HCT116 (cell line): ENCODE measurements around the gene DOCK2. TPM values are rescaled to one million over a fixed set of nuclear protein-coding genes. Genes with fewer than 3 reads are reported as not detected.

Experiments used
- ATAC-seq: fragments of 200-7000 bp; cut with Tn5 transposase; 2 replicates; pipeline ENCODE4 v1.9.1; 2020; ENCODE audit warnings: mild to moderate bottlenecking, moderate library complexity
- BruUV-seq: library from RNA; stranded (reverse); fragments of 400-500 nt; replicated peaks from 2 replicates; lab custom pipeline; 2021; lab: Mats Ljungman, UMichigan
- CTCF ChIA-PET: fragments of 300-600 bp; sonication (Branson Sonifier 250); formaldehyde crosslinking; loops from one replicate; lab custom pipeline; 2021; ENCODE audit warnings: antibody characterized with exemption; lab: Charles Lee
- POLR2A ChIA-PET: fragments of 300-600, 350-600 bp; sonication (Branson Sonifier 250); formaldehyde crosslinking; loops from one replicate; lab custom pipeline; 2021; ENCODE audit warnings: antibody characterized with exemption; lab: Charles Lee
- RAD21 ChIA-PET, 2 experiments: fragments of 300-600 bp; sonication (Branson Sonifier 250); formaldehyde crosslinking; loops; one replicate each; lab custom pipeline; 2023; ENCODE audit warnings: low total read pairs in 2 of 2; ENCODE audit not compliant: uncharacterized antibody in 2 of 2, unreplicated experiment in 2 of 2, low non-redundant PET in 1 of 2; lab: Charles Lee
- DNase-seq: peaks from one replicate; pipeline ENCODE4 v3.0.0-alpha.2; 2010; ENCODE audit warnings: low read depth, low spot score
- H2AFZ ChIP-seq: fragments of 200-600 bp; shearing (Covaris generic), sonication (generic); 2 replicates; pipeline ENCODE4 v1.6.1; 2017; ENCODE audit warnings: low read depth, mixed run types, mixed read lengths, antibody characterized with exemption, low read length; ENCODE audit not compliant: poor library complexity, severe bottlenecking
- H3K27ac ChIP-seq: 2 replicates; pipeline ENCODE4 v1.5.1; 2012; ENCODE audit warnings: low read depth, low read length
- H3K27me3 ChIP-seq: fragments of 200-600 bp; sonication (generic); 2 replicates; pipeline ENCODE4 v1.6.1; 2016; ENCODE audit warnings: mixed run types, low read length, mixed read lengths; ENCODE audit not compliant: insufficient read depth
- H3K36me3 ChIP-seq, 2 experiments: fragments of 200-500 bp in 1 of 2; fragments of 200-600 bp in 1 of 2; sonication (Bioruptor generic) in 1 of 2; sonication (generic) in 1 of 2; 2 replicates each; pipeline versions ENCODE4 v1.5.1 to v1.6.1; 2014 to 2016; ENCODE audit warnings: low read length in 2 of 2, inconsistent platforms in 1 of 2, mixed read lengths in 1 of 2, mixed run types in 1 of 2; ENCODE audit not compliant: insufficient read depth in 2 of 2, control insufficient read depth in 1 of 2
- H3K4me1 ChIP-seq, 2 experiments: fragments of 200-600 bp in 1 of 2; sonication (generic) in 1 of 2; 2 replicates each; pipeline versions ENCODE4 v1.5.1 to v1.6.1; 2012 to 2017; ENCODE audit warnings: low read length in 2 of 2, inconsistent platforms in 1 of 2, mild to moderate bottlenecking in 1 of 2, mixed read lengths in 1 of 2, mixed run types in 1 of 2, moderate library complexity in 1 of 2; ENCODE audit not compliant: insufficient read depth in 2 of 2, control insufficient read depth in 1 of 2
- H3K4me2 ChIP-seq: fragments of 200-600 bp; sonication (generic); 2 replicates; pipeline ENCODE4 v1.6.1; 2017; ENCODE audit warnings: mixed run types, low read length, mixed read lengths
- H3K4me3 ChIP-seq, 2 experiments: fragments of 200-600 bp in 1 of 2; sonication (generic) in 1 of 2; replicated peaks in 1 of 2; 2 replicates each; pipeline ENCODE4 v1.5.1; 2011 to 2016; ENCODE audit warnings: low read length in 2 of 2, control low read depth in 1 of 2, low read depth in 1 of 2, mild to moderate bottlenecking in 1 of 2, mixed read lengths in 1 of 2, mixed run types in 1 of 2
- H3K79me2 ChIP-seq: fragments of 200-600 bp; sonication (generic); 2 replicates; pipeline ENCODE4 v1.6.1; 2017; ENCODE audit warnings: mild to moderate bottlenecking, mixed run types, low read length, moderate library complexity, mixed read lengths; ENCODE audit not compliant: insufficient read depth
- H3K9ac ChIP-seq: fragments of 200-600 bp; sonication (generic); 2 replicates; pipeline ENCODE4 v1.6.1; 2016; ENCODE audit warnings: low read length, mixed read lengths
- H3K9me2 ChIP-seq: fragments of 200-600 bp; sonication (generic), shearing (Covaris generic); 2 replicates; pipeline ENCODE4 v1.6.1; 2017; ENCODE audit warnings: mixed run types, mild to moderate bottlenecking, moderate library complexity; ENCODE audit not compliant: insufficient read depth
- H3K9me3 ChIP-seq, 2 experiments: fragments of 200-500 bp in 1 of 2; fragments of 200-600 bp in 1 of 2; sonication (Bioruptor generic) in 1 of 2; sonication (generic) in 1 of 2; 2 replicates each; pipeline ENCODE4 v1.6.1; 2014 to 2017; ENCODE audit warnings: low read length in 2 of 2, mixed read lengths in 2 of 2, inconsistent platforms in 1 of 2, low read depth in 1 of 2, mild to moderate bottlenecking in 1 of 2, mixed run types in 1 of 2, moderate library complexity in 1 of 2; ENCODE audit not compliant: control insufficient read depth in 1 of 2, insufficient read depth in 1 of 2
- H4K20me1 ChIP-seq: fragments of 200-600 bp; sonication (generic), shearing (Covaris generic); 2 replicates; pipeline ENCODE4 v1.6.1; 2017; ENCODE audit warnings: mixed run types, mild to moderate bottlenecking, moderate library complexity; ENCODE audit not compliant: insufficient read depth
- CTCF ChIP-seq, 3 experiments: fragments of 200-600 bp in 1 of 3; sonication (generic) in 1 of 3; IDR thresholded peaks in 2 of 3; conservative IDR thresholded peaks in 1 of 3; 2 replicates each; pipeline ENCODE4 v1.5.1; 2012 to 2017; ENCODE audit warnings: low read depth in 2 of 3, low read length in 2 of 3, antibody characterized with exemption in 1 of 3, borderline replicate concordance in 1 of 3, control low read depth in 1 of 3, mild to moderate bottlenecking in 1 of 3, mixed read lengths in 1 of 3, mixed run types in 1 of 3, moderate library complexity in 1 of 3; ENCODE audit not compliant: insufficient read depth in 1 of 3
- ELF1 ChIP-seq: IDR thresholded peaks from 2 replicates; pipeline ENCODE4 v1.6.1; 2012; ENCODE audit warnings: low read depth, borderline replicate concordance
- EZH2phosphoT487 ChIP-seq: fragments of 200-600 bp; IDR thresholded peaks from 2 replicates; pipeline ENCODE4 v1.6.1; 2018; ENCODE audit warnings: antibody characterized with exemption, borderline replicate concordance
- FOSL1 ChIP-seq: IDR thresholded peaks from 2 replicates; pipeline ENCODE4 v1.6.1; 2012; ENCODE audit warnings: low read depth
- RAD21 ChIP-seq: IDR thresholded peaks from 2 replicates; pipeline ENCODE4 v1.6.1; 2012; ENCODE audit warnings: low read depth, mild to moderate bottlenecking
- ZNF274 ChIP-seq: fragments of 200-500 bp; sonication (Bioruptor generic); IDR thresholded peaks from 2 replicates; pipeline ENCODE4 v1.6.1; 2014; ENCODE audit warnings: mild to moderate bottlenecking, low read depth, low read length, inconsistent platforms
- intact Hi-C: fragments of 100-400 bp; cut with micrococcal nuclease; formaldehyde crosslinking; loops from 2 replicates; pipeline ENCODE4 v1.10.0; 2022
- total RNA-seq: library from RNA; stranded (reverse); gene quantifications from one replicate; pipeline ENCODE4 v1.2.1, GENCODE V29; 2021; ENCODE audit not compliant: unreplicated experiment
- TF ChIP-seq, protein P1 (sequence below): IDR thresholded peaks from 2 replicates; pipeline ENCODE4 v1.6.1; 2012; ENCODE audit warnings: low read depth
- TF ChIP-seq, protein P2 (sequence below): IDR thresholded peaks from 2 replicates; pipeline ENCODE4 v1.6.1; 2012
- TF ChIP-seq, protein P3 (sequence below): IDR thresholded peaks from 2 replicates; pipeline ENCODE4 v1.6.1; 2011; ENCODE audit warnings: mild to moderate bottlenecking, low read length, moderate library complexity; ENCODE audit not compliant: insufficient replicate concordance; ENCODE audit errors: extremely low read depth

DOCK2 gene
- total RNA-seq, 1 experiment from 2014 or later, result 0.89 TPM

GRCh38 chr5:169831331-169831730 is 194.3 kb downstream of the DOCK2 start:
- H3K9ac ChIP-seq, result no peak overlapping the region
- TF ChIP-seq, protein P1, sequence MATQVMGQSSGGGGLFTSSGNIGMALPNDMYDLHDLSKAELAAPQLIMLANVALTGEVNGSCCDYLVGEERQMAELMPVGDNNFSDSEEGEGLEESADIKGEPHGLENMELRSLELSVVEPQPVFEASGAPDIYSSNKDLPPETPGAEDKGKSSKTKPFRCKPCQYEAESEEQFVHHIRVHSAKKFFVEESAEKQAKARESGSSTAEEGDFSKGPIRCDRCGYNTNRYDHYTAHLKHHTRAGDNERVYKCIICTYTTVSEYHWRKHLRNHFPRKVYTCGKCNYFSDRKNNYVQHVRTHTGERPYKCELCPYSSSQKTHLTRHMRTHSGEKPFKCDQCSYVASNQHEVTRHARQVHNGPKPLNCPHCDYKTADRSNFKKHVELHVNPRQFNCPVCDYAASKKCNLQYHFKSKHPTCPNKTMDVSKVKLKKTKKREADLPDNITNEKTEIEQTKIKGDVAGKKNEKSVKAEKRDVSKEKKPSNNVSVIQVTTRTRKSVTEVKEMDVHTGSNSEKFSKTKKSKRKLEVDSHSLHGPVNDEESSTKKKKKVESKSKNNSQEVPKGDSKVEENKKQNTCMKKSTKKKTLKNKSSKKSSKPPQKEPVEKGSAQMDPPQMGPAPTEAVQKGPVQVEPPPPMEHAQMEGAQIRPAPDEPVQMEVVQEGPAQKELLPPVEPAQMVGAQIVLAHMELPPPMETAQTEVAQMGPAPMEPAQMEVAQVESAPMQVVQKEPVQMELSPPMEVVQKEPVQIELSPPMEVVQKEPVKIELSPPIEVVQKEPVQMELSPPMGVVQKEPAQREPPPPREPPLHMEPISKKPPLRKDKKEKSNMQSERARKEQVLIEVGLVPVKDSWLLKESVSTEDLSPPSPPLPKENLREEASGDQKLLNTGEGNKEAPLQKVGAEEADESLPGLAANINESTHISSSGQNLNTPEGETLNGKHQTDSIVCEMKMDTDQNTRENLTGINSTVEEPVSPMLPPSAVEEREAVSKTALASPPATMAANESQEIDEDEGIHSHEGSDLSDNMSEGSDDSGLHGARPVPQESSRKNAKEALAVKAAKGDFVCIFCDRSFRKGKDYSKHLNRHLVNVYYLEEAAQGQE, result no peak
- TF ChIP-seq CTCF (IDR thresholded peaks at IDR 0.05 in 2 of 3, conservative IDR thresholded peaks at IDR 0.05 in 1 of 3; ENCODE audit: borderline replicate concordance in 1 of 3, insufficient read depth in 1 of 3, low read depth in 2 of 3, low read length in 2 of 3) (no peak), EZH2phosphoT487 (no peak), ELF1 (no peak), RAD21 (no peak), FOSL1 (no peak), ZNF274 (no peak)
- TF ChIP-seq, protein P2, sequence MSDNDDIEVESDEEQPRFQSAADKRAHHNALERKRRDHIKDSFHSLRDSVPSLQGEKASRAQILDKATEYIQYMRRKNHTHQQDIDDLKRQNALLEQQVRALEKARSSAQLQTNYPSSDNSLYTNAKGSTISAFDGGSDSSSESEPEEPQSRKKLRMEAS, result no peak
- TF ChIP-seq, protein P3, sequence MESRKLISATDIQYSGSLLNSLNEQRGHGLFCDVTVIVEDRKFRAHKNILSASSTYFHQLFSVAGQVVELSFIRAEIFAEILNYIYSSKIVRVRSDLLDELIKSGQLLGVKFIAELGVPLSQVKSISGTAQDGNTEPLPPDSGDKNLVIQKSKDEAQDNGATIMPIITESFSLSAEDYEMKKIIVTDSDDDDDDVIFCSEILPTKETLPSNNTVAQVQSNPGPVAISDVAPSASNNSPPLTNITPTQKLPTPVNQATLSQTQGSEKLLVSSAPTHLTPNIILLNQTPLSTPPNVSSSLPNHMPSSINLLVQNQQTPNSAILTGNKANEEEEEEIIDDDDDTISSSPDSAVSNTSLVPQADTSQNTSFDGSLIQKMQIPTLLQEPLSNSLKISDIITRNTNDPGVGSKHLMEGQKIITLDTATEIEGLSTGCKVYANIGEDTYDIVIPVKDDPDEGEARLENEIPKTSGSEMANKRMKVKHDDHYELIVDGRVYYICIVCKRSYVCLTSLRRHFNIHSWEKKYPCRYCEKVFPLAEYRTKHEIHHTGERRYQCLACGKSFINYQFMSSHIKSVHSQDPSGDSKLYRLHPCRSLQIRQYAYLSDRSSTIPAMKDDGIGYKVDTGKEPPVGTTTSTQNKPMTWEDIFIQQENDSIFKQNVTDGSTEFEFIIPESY, result no peak
- no peak overlapping the region for H3K4me3 ChIP-seq
- no peaks in the 10 kb centered on the region for H3K4me1 ChIP-seq
- ATAC-seq, result no peak
- H3K27me3 ChIP-seq, result no peaks in the 10 kb centered on the region; the same call in 1 of the 2 replicates
- H3K79me2 ChIP-seq, result no peaks in the 10 kb centered on the region
- POLR2A ChIA-PET, result no interaction called here
- RAD21 ChIA-PET, result no interaction called here
- no peak overlapping the region for H3K4me2 ChIP-seq
- H3K36me3 ChIP-seq, result no peaks in the 10 kb centered on the region
- intact Hi-C loops, result no loop called here
- no peaks in the 10 kb centered on the region for H3K9me3 ChIP-seq
- no peak overlapping the region for H2AFZ ChIP-seq
- DNase-seq, result no peak
- H3K9me2 ChIP-seq, result no peaks in the 10 kb centered on the region
- H3K27ac ChIP-seq, result no peak overlapping the region
- BruUV-seq, result no TSS peak
- CTCF ChIA-PET, result no interaction called here
- no peaks in the 10 kb centered on the region for H4K20me1 ChIP-seq
